Activated T-helper 9 cell treated with anti-CD3 and anti-CD28 coated beads, Interleukin-2, amount 50 U/mL, for 16 hours (primary cell): Measurements from ENCODE around the gene ANKRD27.
"Not testable (repeated sequence)": the region's sequence is repeated elsewhere in the genome, so short reads cannot be mapped to it uniquely, and the experiment has no call there.

Experiments
- DNase-seq: peaks from one replicate; pipeline ENCODE4 v3.0.0-alpha.2; 2020; ENCODE audit warnings: low read depth

ANKRD27 gene

GRCh38 chr19:32688311-32688710 lies 13.3 kb upstream of the ANKRD27 start:
- no peak for DNase-seq

- no peak for DNase-seq
These were observed 12.7 kb upstream of the ANKRD27 start for GRCh38 chr19:32687681-32688080.

- DNase-seq: no peak
These were observed 12.0 kb upstream of the ANKRD27 start for GRCh38 chr19:32686847-32687475.

- no peak for DNase-seq
These were observed 7.3 kb upstream of the ANKRD27 start for GRCh38 chr19:32682317-32682716.

GRCh38 chr19:32680986-32681385 lies 6.0 kb upstream of the ANKRD27 start:
- DNase-seq: no peak

- DNase-seq: no peak
These were observed 2.7 kb upstream of the ANKRD27 start for GRCh38 chr19:32677657-32678056.

GRCh38 chr19:32676895-32677359 lies 1.9 kb upstream of the ANKRD27 start:
- no peak for DNase-seq

- DNase-seq: no peak
These were observed 1.4 kb upstream of the ANKRD27 start for GRCh38 chr19:32676186-32676894.

GRCh38 chr19:32675720-32676185 lies 773 bp upstream of the ANKRD27 start, which contains the start of gene RGS9BP:
Gene RGS9BP (plus strand): TSS chr19:32675848. CDS start chr19:32676264, 416 bp downstream.
- DNase-seq: peak; percentile 47

- peak; percentile 12 for DNase-seq
These were observed 638 bp downstream of the ANKRD27 start for GRCh38 chr19:32674153-32674930.

GRCh38 chr19:32673573-32673972 lies 1.4 kb downstream of the ANKRD27 start:
- DNase-seq: no peak

- no peak for DNase-seq
These were observed 2.1 kb downstream of the ANKRD27 start for GRCh38 chr19:32672841-32673240.

- DNase-seq: no peak
These were observed 2.9 kb downstream of the ANKRD27 start for GRCh38 chr19:32671883-32672593.

GRCh38 chr19:32669310-32669709 lies 5.7 kb downstream of the ANKRD27 start:
- no peak for DNase-seq

- DNase-seq: no peak
These were observed 8.9 kb downstream of the ANKRD27 start for GRCh38 chr19:32666084-32666483.

- no peak for DNase-seq
These were observed 12.8 kb downstream of the ANKRD27 start for GRCh38 chr19:32662186-32662585.

- DNase-seq: no peak
These were observed 13.7 kb downstream of the ANKRD27 start for GRCh38 chr19:32661318-32661717.

- no peak for DNase-seq
These were observed 16.5 kb downstream of the ANKRD27 start for GRCh38 chr19:32658527-32658926.

GRCh38 chr19:32658075-32658474 lies 16.9 kb downstream of the ANKRD27 start:
- DNase-seq: no peak

- DNase-seq: not testable (repeated sequence)
These were observed 18.6 kb downstream of the ANKRD27 start for GRCh38 chr19:32656379-32656778.

GRCh38 chr19:32653599-32653915 lies 21.4 kb downstream of the ANKRD27 start:
- DNase-seq: no peak
